Measurements from ENCODE around the gene NECTIN4.
"Not testable (repeated sequence)": the region's sequence is repeated elsewhere in the genome, so short reads cannot be mapped to it uniquely, and the experiment has no call there.

The NECTIN4 gene

DNA sequence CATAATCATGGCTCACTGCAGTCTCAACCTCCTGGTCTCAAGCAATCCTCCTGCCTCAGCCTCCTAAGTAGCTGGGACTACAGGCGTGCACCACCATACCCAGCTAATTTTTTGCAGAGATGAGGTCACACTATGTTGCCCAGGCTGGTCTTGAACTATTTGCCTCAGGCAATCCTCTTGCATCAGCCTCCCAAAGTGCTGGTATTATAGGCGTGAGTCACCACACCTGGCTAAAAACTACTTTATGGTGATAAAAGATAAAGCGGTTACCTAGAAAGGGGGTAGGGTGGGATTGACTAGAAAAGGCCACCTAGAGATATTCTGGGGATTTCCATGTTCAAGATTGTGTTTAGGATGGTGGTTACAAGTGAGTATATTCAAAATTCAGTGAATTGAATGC, 55.6 kb downstream of the NECTIN4 start:
- H3K27ac Mint-ChIP-seq: no peak overlapping the region
- no peaks in the 10 kb centered on the region for H3K9me3 Mint-ChIP-seq
- H3K36me3 Mint-ChIP-seq: peaks cover 3% of the 10 kb centered on the region
- H3K4me3 Mint-ChIP-seq: no peak overlapping the region
- no peak for DNase-seq
- H3K27me3 Mint-ChIP-seq: no peaks in the 10 kb centered on the region
- peaks cover 29% of the 10 kb centered on the region for H3K4me1 Mint-ChIP-seq
- CTCF ChIA-PET: interaction anchor here (0.9 to 2.2 kb wide), 3 partner anchors 8 to 107 kb away, joined by 4 to 7 read pairs (median 4); no protein-coding TSS in a partner anchor

DNA sequence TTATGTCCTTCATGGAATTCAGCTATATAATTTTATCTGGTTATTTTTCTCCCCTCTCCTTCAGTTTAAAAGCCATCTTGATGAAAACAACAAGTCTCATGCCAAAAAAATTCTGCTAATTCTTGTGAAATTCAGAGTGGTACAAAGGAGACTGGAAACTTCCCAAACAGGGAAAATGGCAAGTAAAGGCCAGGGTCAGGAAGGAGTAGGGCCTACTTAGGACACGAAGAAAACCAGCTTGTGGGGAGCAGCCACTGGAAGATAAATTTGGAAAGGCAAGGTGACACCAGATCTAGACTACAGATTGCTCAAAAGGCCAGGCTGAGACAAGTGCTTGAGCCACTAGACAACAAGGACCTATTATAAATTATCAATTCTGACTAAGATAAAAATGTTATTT, 56.9 kb downstream of the NECTIN4 start:
- peaks cover 19% of the 10 kb centered on the region for H3K4me1 Mint-ChIP-seq
- H3K4me3 Mint-ChIP-seq: no peak overlapping the region
- peaks cover 1% of the 10 kb centered on the region for H3K36me3 Mint-ChIP-seq
- no peaks in the 10 kb centered on the region for H3K27me3 Mint-ChIP-seq
- CTCF ChIA-PET: interaction anchor here (1.1 to 1.7 kb wide), 2 partner anchors 65 to 108 kb away, joined by 4 read pairs; no protein-coding TSS in a partner anchor
- DNase-seq: no peak
- no peak overlapping the region for H3K27ac Mint-ChIP-seq
- H3K9me3 Mint-ChIP-seq: no peaks in the 10 kb centered on the region

DNA sequence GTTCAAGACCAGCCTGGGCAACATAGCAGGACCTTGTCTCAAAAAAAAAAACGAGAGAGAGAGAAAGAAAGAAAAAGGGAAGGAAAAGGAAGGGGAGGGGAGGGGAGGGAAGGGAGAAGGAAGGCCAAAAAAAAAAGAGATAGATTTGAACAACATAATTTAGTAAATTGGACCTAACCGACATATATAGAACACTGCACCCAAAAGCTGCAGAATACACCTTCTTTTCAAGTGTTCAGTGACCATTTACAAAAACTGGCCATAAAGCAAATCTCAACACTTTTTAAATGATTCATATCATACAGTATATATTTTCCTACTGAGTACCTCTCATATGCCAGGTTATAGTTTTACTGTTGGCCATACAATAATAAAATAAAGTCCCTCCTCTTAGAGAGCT, 57.5 kb downstream of the NECTIN4 start:
- Mint-ChIP-seq H3K4me3 (no peak overlapping the region), H3K27me3 (no peaks in the 10 kb centered on the region), H3K27ac (no peak overlapping the region), H3K9me3 (peaks cover 1% of the 10 kb centered on the region), H3K36me3 (peaks cover 1% of the 10 kb centered on the region), H3K4me1 (peaks cover 17% of the 10 kb centered on the region)
- DNase-seq: no peak
- CTCF ChIA-PET: interaction anchor here (1.1 to 1.7 kb wide), 2 partner anchors 65 to 109 kb away, joined by 4 read pairs; no protein-coding TSS in a partner anchor

DNA sequence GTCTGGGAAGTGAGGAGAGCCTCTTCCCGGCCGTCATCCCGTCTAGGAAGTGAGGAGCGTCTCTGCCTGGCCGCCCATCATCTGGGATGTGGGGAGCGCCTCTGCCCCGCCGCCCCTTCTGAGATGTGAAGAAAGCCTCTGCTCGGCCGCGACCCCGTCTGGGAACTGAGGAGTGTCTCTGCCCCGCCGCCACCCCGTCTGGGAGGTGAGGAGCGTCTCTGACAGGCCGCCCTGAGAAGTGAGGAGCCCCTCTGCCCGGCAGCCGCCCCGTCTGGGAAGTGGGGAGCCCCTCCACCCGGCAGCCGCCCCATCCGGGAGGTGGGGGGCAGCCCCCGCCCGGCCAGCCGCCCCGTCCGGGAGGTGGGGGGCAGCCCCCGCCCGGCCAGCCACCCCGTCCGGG, 59.9 kb downstream of the NECTIN4 start:
- H3K36me3 Mint-ChIP-seq, H3K4me3 Mint-ChIP-seq, H3K9me3 Mint-ChIP-seq, CTCF ChIA-PET, DNase-seq, H3K27ac Mint-ChIP-seq, H3K27me3 Mint-ChIP-seq: not testable (repeated sequence)
- H3K4me1 Mint-ChIP-seq: peaks cover 17% of the 10 kb centered on the region

DNA sequence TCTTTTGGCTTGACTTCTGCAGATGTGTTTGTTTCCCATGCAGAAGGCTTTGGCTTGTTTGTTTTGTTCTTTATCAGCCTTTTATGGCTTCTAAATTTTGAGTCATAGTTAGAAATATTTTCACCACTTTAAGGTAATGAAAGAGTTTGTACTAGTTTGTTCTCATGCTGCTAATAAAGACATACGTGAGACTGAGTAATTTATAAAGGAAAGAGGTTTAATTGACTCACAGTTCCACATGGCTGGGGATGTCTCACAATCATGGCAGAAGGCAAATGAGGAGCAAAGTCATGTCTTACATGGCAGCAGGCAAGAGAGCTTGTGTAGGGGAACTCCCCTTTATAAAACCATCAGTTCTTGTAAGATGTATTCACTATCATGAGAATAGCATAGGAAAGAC, 62.4 kb downstream of the NECTIN4 start:
- DNase-seq, H3K27me3 Mint-ChIP-seq, H3K4me3 Mint-ChIP-seq, H3K4me1 Mint-ChIP-seq, H3K36me3 Mint-ChIP-seq, H3K27ac Mint-ChIP-seq, H3K9me3 Mint-ChIP-seq: not testable (repeated sequence)
- CTCF ChIA-PET: interaction anchor here (0.6 to 0.9 kb wide), 2 partner anchors 28 to 73 kb away, joined by 3 read pairs; no protein-coding TSS in a partner anchor

DNA sequence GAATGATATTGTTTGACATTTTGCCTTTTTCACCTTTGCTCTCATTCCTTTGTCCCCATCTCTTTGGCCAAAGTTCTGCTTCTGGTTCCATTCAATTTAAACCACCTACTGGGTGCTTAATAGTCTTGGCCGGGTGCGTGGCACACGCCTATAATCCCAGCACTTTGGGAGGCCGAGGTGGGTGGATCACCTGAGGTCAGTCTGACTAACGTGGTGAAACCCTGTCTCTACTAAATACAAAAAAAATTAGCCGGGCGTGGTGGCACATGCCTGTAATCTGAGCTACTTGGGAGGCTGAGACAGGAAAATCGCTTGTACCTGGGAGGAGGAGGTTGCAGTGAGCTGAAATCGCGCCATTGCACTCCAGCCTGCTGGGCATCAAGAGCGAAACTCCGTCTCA, 66.9 kb downstream of the NECTIN4 start:
- not testable (repeated sequence) for DNase-seq, H3K36me3 Mint-ChIP-seq, H3K27me3 Mint-ChIP-seq, H3K9me3 Mint-ChIP-seq, H3K27ac Mint-ChIP-seq
- CTCF ChIA-PET: interaction anchor here (1.2 to 2.7 kb wide), 2 partner anchors 9 to 18 kb away, joined by 3 to 8 read pairs; no protein-coding TSS in a partner anchor
- Mint-ChIP-seq H3K4me1 (peaks cover 34% of the 10 kb centered on the region), H3K4me3 (peak overlapping the region; percentile 9)

DNA sequence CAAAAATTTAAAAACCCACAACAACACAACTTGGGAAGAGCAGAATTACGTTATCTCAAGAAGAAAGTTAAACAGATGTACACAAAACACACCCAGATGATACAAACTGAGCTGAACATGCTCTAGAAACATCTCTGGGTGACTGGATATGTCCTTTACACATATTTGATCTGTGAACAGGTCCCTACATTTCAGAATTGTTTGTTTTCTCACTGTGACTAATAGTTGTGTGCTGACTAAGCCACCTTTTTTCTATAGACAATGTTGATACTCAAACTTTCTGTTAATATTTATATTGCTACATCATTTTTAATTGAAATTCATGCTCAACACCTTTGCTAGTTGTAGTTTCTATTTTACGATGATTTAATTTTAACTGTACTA, 67.4 kb downstream of the NECTIN4 start:
- Mint-ChIP-seq H3K27ac (peak overlapping the region; percentile 20), H3K4me3 (peak overlapping the region; percentile 78), H3K4me1 (peaks cover 34% of the 10 kb centered on the region), H3K9me3 (no peaks in the 10 kb centered on the region), H3K27me3 (peaks cover 9% of the 10 kb centered on the region), H3K36me3 (peaks cover 2% of the 10 kb centered on the region)
- no peak for DNase-seq
- CTCF ChIA-PET: interaction anchor here (1.1 to 2.7 kb wide), 5 partner anchors 8 to 75 kb away, joined by 3 to 22 read pairs (median 6); no protein-coding TSS in a partner anchor

DNA sequence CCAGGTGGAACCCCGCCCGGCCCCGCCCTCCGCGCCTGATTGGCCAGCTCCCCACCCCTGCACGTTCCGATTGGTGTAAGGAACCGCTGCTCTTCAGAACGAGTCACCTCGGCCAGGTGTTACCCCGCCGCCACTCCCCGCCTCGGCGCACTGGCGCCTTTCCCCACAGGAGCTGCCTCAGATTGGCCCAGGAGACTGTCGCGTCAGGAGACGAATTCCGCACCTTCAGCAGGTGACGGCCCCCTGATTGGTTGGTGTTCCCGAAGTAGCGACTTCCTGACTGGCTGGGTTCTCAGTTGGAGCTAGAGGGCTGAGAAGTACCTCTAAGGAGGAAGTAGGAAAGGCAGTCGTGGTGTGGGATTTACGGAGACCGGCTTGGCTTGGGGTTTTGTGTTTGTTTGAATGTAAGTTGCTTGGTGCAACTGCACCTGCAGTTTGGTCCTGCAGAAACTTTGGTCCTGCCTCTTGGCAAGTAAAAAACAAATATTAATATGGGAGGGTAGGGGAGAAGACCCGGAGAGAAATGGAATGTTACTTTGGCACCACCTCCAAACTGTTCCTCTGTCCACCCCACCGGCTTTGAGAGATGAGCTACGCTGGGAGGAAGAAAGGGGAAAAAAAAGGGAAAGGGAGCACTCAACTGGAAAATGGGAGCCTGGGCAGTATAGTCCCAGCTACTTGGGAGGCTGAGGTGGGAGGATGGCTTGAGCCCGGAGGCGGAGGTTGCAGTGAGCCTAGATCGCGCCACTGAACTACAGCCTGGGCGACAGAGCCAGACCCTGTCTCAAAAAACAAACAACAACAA, 68.0 kb downstream of the NECTIN4 start:
- no peaks in the 10 kb centered on the region for H3K9me3 Mint-ChIP-seq
- H3K27me3 Mint-ChIP-seq: peaks cover 9% of the 10 kb centered on the region
- H3K4me3 Mint-ChIP-seq: peak overlapping the region; percentile 78
- DNase-seq: peak; percentile 93
- H3K27ac Mint-ChIP-seq: peak overlapping the region; percentile 76
- H3K36me3 Mint-ChIP-seq: peaks cover 2% of the 10 kb centered on the region
- H3K4me1 Mint-ChIP-seq: peaks cover 34% of the 10 kb centered on the region
- CTCF ChIA-PET: interaction anchor here (0.9 to 2.7 kb wide), 8 partner anchors 8 to 253 kb away, joined by 3 to 22 read pairs (median 4); no protein-coding TSS in a partner anchor

All from activated naive CD4-positive, alpha-beta T cell treated with anti-CD3 and anti-CD28 coated beads, Interleukin-2, amount 10 ng/mL, durations not matched to agents 7 days and 5 days (primary cell).